Measurements from ENCODE around the gene CALML5. TPM values are rescaled to one million over a fixed set of nuclear protein-coding genes. Genes with fewer than 3 reads are reported as not detected.
A peak's percentile ranks its signal among the peaks of the same experiment; 100 is the strongest.

The CALML5 gene
- total and polyA plus RNA-seq, 9 of the 15 experiments (the other 6 are each of a cell fraction or from before 2014, with no cell fraction given): not detected

DNA sequence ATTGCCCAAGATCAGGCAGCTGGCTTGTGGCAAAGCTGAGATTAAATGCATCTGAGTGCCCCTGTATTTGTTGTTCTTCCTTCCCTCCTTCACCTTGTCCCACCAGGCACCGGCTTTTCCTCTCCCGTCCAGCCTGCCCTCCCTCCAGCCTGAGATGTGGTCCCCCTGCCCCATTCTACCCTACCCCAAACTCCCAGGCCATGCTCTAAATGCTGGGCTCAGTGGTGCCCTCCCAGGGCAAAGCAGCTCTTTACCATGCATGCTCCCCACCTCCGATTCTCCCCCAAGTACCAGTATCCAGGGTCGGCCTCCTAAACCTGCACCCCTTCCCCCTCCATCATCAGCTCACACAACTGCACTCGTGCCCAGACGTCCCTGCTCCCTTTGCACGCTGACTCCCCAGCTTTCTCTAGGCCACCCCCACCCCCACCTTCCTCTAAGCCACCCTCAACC is 36.5 kb downstream of the CALML5 start (continued):
- TF ChIP-seq ARID4B (CRISPR knock-in tag; IDR thresholded peaks at IDR 0.05) (no peak), ZNF764 (CRISPR knock-in tag; IDR thresholded peaks at IDR 0.05; ENCODE audit: low read depth) (no peak), NFE2L1 (tag; IDR thresholded peaks at IDR 0.05; ENCODE audit: borderline replicate concordance, low read depth) (no peak), COPS2 (conservative IDR thresholded peaks at IDR 0.05) (no peak), ZNF444 (CRISPR knock-in tag; IDR thresholded peaks at IDR 0.05) (no peak), HDAC3 (IDR thresholded peaks at IDR 0.05; ENCODE audit: borderline replicate concordance, partially characterized antibody) (no peak), OTX1 (CRISPR knock-in tag; IDR thresholded peaks at IDR 0.05) (peak; percentile 84; the same call in 1 of the 2 replicates), ATF2 (CRISPR knock-in tag; IDR thresholded peaks at IDR 0.05) (no peak), CREM (IDR thresholded peaks at IDR 0.05; ENCODE audit: low read depth) (no peak), ZNF197 (CRISPR knock-in tag; IDR thresholded peaks at IDR 0.05; ENCODE audit: low read depth) (no peak), CREB5 (CRISPR knock-in tag; IDR thresholded peaks at IDR 0.05) (no peak), E2F3 (CRISPR knock-in tag; IDR thresholded peaks at IDR 0.05) (no peak), ARID1B (IDR thresholded peaks at IDR 0.05) (no peak), SETDB1 (IDR thresholded peaks at IDR 0.05; ENCODE audit: low read length) (no peak), IRF9 (tag; IDR thresholded peaks at IDR 0.05) (no peak), SIRT6 (IDR thresholded peaks at IDR 0.05; ENCODE audit: low read depth, low read length) (no peak), HSF4 (CRISPR knock-in tag; IDR thresholded peaks at IDR 0.05; ENCODE audit: borderline replicate concordance) (no peak)
- TF ChIP-seq, protein P1, sequence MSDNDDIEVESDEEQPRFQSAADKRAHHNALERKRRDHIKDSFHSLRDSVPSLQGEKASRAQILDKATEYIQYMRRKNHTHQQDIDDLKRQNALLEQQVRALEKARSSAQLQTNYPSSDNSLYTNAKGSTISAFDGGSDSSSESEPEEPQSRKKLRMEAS (CRISPR knock-in tag; IDR thresholded peaks at IDR 0.05): no peak
- TF ChIP-seq, protein P2, sequence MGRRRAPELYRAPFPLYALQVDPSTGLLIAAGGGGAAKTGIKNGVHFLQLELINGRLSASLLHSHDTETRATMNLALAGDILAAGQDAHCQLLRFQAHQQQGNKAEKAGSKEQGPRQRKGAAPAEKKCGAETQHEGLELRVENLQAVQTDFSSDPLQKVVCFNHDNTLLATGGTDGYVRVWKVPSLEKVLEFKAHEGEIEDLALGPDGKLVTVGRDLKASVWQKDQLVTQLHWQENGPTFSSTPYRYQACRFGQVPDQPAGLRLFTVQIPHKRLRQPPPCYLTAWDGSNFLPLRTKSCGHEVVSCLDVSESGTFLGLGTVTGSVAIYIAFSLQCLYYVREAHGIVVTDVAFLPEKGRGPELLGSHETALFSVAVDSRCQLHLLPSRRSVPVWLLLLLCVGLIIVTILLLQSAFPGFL (CRISPR knock-in tag; IDR thresholded peaks at IDR 0.05): no peak
